Vagina (tissue), 2 donors: ENCODE measurements around the gene NBPF6.

Experiments
- CTCF ChIP-seq, 3 experiments: fragments of 450-650 bp in 2 of 3; fragments of 200-600 bp in 1 of 3; sonication (generic) in 1 of 3; IDR thresholded peaks; one replicate each; pipeline ENCODE4 v1.5.1; 2017 to 2019; ENCODE audit warnings: antibody characterized with exemption in 3 of 3, mild to moderate bottlenecking in 2 of 3, moderate library complexity in 2 of 3
- POLR2AphosphoS5 ChIP-seq, 2 donors: sonication (generic); formaldehyde crosslinking; IDR thresholded peaks; one replicate each; pipeline ENCODE4 v1.9.0; 2017; ENCODE audit warnings: antibody characterized with exemption in 2 of 2, mild to moderate bottlenecking in 2 of 2, low read depth in 1 of 2; ENCODE audit not compliant: insufficient read depth in 1 of 2

GRCh38 chr1:108482708-108483107 is 32.6 kb downstream of the NBPF6 start:
- TF ChIP-seq CTCF (IDR thresholded peaks at IDR 0.05) (no peak), POLR2AphosphoS5 (IDR thresholded peaks at IDR 0.05; ENCODE audit: insufficient read depth in 1 of 2, low read depth in 1 of 2) (no peak)
